ENCODE data around the gene PKNOX2.

- TF ChIP-seq, protein P1, sequence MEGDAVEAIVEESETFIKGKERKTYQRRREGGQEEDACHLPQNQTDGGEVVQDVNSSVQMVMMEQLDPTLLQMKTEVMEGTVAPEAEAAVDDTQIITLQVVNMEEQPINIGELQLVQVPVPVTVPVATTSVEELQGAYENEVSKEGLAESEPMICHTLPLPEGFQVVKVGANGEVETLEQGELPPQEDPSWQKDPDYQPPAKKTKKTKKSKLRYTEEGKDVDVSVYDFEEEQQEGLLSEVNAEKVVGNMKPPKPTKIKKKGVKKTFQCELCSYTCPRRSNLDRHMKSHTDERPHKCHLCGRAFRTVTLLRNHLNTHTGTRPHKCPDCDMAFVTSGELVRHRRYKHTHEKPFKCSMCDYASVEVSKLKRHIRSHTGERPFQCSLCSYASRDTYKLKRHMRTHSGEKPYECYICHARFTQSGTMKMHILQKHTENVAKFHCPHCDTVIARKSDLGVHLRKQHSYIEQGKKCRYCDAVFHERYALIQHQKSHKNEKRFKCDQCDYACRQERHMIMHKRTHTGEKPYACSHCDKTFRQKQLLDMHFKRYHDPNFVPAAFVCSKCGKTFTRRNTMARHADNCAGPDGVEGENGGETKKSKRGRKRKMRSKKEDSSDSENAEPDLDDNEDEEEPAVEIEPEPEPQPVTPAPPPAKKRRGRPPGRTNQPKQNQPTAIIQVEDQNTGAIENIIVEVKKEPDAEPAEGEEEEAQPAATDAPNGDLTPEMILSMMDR (IDR thresholded peaks at IDR 0.05; ENCODE audit: low read depth, low read length, poor library complexity, severe bottlenecking): no peak
- TF ChIP-seq EZH2phosphoT487 (IDR thresholded peaks at IDR 0.05; ENCODE audit: borderline replicate concordance, low read length): no peak
Observed at GRCh38 chr11:125408311-125408711, 243.8 kb downstream of the PKNOX2 start.

All from DOHH2 (cell line).